HEK293 (cell line): Measurements from ENCODE around the gene GLT8D2.

Source experiments
- CTCF ChIA-PET: fragments of 350-600 bp; formaldehyde crosslinking; extraction: SDS; loops from one replicate; lab custom pipeline; 2021; ENCODE audit warnings: antibody characterized with exemption; lab: Yijun Ruan, JAX
- POLR2A ChIA-PET: fragments of 300-600 bp; formaldehyde crosslinking; extraction: SDS; loops from one replicate; lab custom pipeline; 2020; ENCODE audit warnings: antibody characterized with exemption, inconsistent platforms; lab: Yijun Ruan, JAX
- H3K27ac ChIP-seq: fragments of 200-500 bp; sonication (Bioruptor generic); 2 replicates; pipeline ENCODE4 v1.5.1; 2014; ENCODE audit warnings: low read depth, low read length, control low read depth, inconsistent platforms; ENCODE audit errors: extremely low read depth
- H3K36me3 ChIP-seq, 2 experiments: fragments of 200-500 bp in 1 of 2; sonication (Bioruptor generic) in 1 of 2; 1 replicate in 1 of 2; 2 replicates in 1 of 2; pipeline ENCODE4 v1.5.1; 2014 to 2017; ENCODE audit warnings: inconsistent platforms in 2 of 2, low read length in 2 of 2; ENCODE audit not compliant: control insufficient read depth in 2 of 2, insufficient read depth in 1 of 2
- H3K4me1 ChIP-seq: fragments of 200-500 bp; sonication (Bioruptor generic); 2 replicates; pipeline ENCODE4 v1.5.1; 2014; ENCODE audit warnings: mild to moderate bottlenecking, low read length, inconsistent platforms; ENCODE audit not compliant: control insufficient read depth, insufficient read depth
- H3K4me3 ChIP-seq: 2 replicates; pipeline ENCODE4 v1.5.1; 2011; ENCODE audit warnings: low read depth, mild to moderate bottlenecking, control low read depth, low read length, moderate library complexity
- H3K9me3 ChIP-seq: fragments of 200-500 bp; sonication (Bioruptor generic); 2 replicates; pipeline ENCODE4 v1.5.1; 2014; ENCODE audit warnings: low read depth, low read length, inconsistent platforms; ENCODE audit not compliant: control insufficient read depth, insufficient read depth
- GLI4 ChIP-seq: fragments of 450-650 bp; formaldehyde crosslinking; IDR thresholded peaks from 2 replicates; pipeline ENCODE4 v1.5.1; 2016; ENCODE audit warnings: missing biosample characterization, missing genetic modification characterization
- KLF7 ChIP-seq: fragments of 450-650 bp; formaldehyde crosslinking; IDR thresholded peaks from 2 replicates; pipeline ENCODE4 v1.5.1; 2016; ENCODE audit warnings: missing biosample characterization, missing genetic modification characterization, borderline replicate concordance
- SP2 ChIP-seq: fragments of 450-650 bp; formaldehyde crosslinking; IDR thresholded peaks from 2 replicates; pipeline ENCODE4 v1.5.1; 2016; ENCODE audit warnings: missing biosample characterization, missing genetic modification characterization
- SP3 ChIP-seq: fragments of 450-650 bp; formaldehyde crosslinking; IDR thresholded peaks from 2 replicates; pipeline ENCODE4 v1.5.1; 2016; ENCODE audit warnings: missing biosample characterization, missing genetic modification characterization
- ZBTB7A ChIP-seq: fragments of 450-650 bp; formaldehyde crosslinking; IDR thresholded peaks from 2 replicates; pipeline ENCODE4 v1.5.1; 2016; ENCODE audit warnings: low read depth, missing biosample characterization, missing genetic modification characterization
- ZNF138 ChIP-seq: fragments of 450-650 bp; formaldehyde crosslinking; IDR thresholded peaks from 2 replicates; pipeline ENCODE4 v1.5.1; 2016; ENCODE audit warnings: missing biosample characterization, missing genetic modification characterization, borderline replicate concordance
- ZNF169 ChIP-seq: fragments of 450-650 bp; formaldehyde crosslinking; IDR thresholded peaks from 2 replicates; pipeline ENCODE4 v1.5.1; 2016; ENCODE audit warnings: missing biosample characterization, missing genetic modification characterization
- ZNF19 ChIP-seq: fragments of 450-650 bp; formaldehyde crosslinking; IDR thresholded peaks from 2 replicates; pipeline ENCODE4; 2016; ENCODE audit warnings: missing biosample characterization, missing genetic modification characterization, low read depth
- ZNF221 ChIP-seq: fragments of 450-650 bp; formaldehyde crosslinking; IDR thresholded peaks from 2 replicates; pipeline ENCODE4 v1.5.1; 2017; ENCODE audit warnings: missing biosample characterization, missing genetic modification characterization, borderline replicate concordance
- ZNF341 ChIP-seq: fragments of 450-650 bp; formaldehyde crosslinking; IDR thresholded peaks from 2 replicates; pipeline ENCODE4; 2016; ENCODE audit warnings: low read depth, missing biosample characterization, missing genetic modification characterization
- ZNF514 ChIP-seq: fragments of 450-650 bp; formaldehyde crosslinking; IDR thresholded peaks from 2 replicates; pipeline ENCODE4 v1.5.1; 2016; ENCODE audit warnings: missing biosample characterization, missing genetic modification characterization
- ZNF610 ChIP-seq: fragments of 450-650 bp; formaldehyde crosslinking; IDR thresholded peaks from 2 replicates; pipeline ENCODE4 v1.5.1; 2016; ENCODE audit warnings: missing biosample characterization, missing genetic modification characterization, borderline replicate concordance
- ZNF768 ChIP-seq: fragments of 450-650 bp; formaldehyde crosslinking; IDR thresholded peaks from 2 replicates; pipeline ENCODE4 v1.5.1; 2018; ENCODE audit warnings: missing biosample characterization, mild to moderate bottlenecking, missing genetic modification characterization
- TF ChIP-seq, protein P1 (sequence below): fragments of 450-650 bp; formaldehyde crosslinking; IDR thresholded peaks from 2 replicates; pipeline ENCODE4 v1.5.1; 2016; ENCODE audit warnings: missing biosample characterization, missing genetic modification characterization, borderline replicate concordance
- TF ChIP-seq, protein P2 (sequence below): sonication (generic); formaldehyde crosslinking; IDR thresholded peaks from 2 replicates; pipeline ENCODE4 v1.8.1; 2022; ENCODE audit warnings: mild to moderate bottlenecking, moderate library complexity, missing genetic modification reagents
- TF ChIP-seq, protein P3 (sequence below): fragments of 450-650 bp; formaldehyde crosslinking; IDR thresholded peaks from 2 replicates; pipeline ENCODE4 v1.5.1; 2016; ENCODE audit warnings: missing biosample characterization, missing genetic modification characterization
- TF ChIP-seq, protein P4 (sequence below): fragments of 450-650 bp; formaldehyde crosslinking; conservative IDR thresholded peaks from 2 replicates; pipeline ENCODE4 v1.5.1; 2016; ENCODE audit warnings: low read depth, missing biosample characterization, missing genetic modification characterization
- TF ChIP-seq, protein P5 (sequence below): fragments of 450-650 bp; formaldehyde crosslinking; IDR thresholded peaks from 2 replicates; pipeline ENCODE4 v1.5.1; 2016; ENCODE audit warnings: missing biosample characterization, missing genetic modification characterization

Gene GLT8D2

DNA sequence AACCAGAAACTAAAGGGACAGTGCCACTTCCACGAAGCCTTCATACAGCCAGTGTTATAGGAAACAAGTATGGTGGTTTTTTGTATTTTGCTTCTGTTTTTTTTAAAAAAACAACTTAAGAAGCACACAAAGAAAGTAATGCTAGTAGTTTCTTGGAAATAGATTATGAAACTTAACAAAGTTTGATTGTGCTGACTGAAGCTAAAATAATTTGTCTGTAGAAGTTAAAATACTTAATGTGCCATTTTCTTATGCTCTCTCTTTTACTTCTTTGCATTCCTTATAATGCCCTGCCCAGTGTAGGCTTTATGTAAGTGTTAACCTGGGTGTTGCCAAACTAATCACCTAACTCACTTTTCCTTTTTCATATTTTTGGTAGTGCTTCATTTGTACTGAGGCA, 30.8 kb upstream of the GLT8D2 start:
- CTCF ChIA-PET, result no interaction called here
- POLR2A ChIA-PET, result no interaction called here
- H3K36me3 ChIP-seq, result peaks cover 29 to 43% of the 10 kb centered on the region in 2 experiments

DNA sequence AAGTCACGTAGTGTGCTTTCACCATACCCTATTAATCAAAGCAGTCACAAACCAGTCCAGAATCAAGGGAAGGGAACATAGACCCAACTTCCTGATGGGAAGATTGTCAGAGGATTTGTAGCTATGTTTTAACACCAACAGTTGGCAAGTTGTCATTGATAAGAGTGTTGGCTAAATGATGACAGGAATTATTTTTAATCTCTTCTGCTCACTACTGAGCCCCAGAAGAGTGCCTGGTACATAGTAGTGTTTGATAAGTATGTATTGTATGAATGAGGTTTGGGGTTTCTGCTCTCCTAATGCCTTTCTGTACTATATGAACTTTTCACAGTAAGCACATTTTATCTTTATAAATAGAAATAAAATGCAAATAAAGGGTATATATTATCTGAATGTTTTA, 29.0 kb upstream of the GLT8D2 start:
- TF ChIP-seq ZNF610 (tag by site-specific recombination), result no peak
- TF ChIP-seq, protein P1, sequence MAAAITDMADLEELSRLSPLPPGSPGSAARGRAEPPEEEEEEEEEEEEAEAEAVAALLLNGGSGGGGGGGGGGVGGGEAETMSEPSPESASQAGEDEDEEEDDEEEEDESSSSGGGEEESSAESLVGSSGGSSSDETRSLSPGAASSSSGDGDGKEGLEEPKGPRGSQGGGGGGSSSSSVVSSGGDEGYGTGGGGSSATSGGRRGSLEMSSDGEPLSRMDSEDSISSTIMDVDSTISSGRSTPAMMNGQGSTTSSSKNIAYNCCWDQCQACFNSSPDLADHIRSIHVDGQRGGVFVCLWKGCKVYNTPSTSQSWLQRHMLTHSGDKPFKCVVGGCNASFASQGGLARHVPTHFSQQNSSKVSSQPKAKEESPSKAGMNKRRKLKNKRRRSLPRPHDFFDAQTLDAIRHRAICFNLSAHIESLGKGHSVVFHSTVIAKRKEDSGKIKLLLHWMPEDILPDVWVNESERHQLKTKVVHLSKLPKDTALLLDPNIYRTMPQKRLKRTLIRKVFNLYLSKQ (tag by site-specific recombination), result no peak
- TF ChIP-seq, protein P2, sequence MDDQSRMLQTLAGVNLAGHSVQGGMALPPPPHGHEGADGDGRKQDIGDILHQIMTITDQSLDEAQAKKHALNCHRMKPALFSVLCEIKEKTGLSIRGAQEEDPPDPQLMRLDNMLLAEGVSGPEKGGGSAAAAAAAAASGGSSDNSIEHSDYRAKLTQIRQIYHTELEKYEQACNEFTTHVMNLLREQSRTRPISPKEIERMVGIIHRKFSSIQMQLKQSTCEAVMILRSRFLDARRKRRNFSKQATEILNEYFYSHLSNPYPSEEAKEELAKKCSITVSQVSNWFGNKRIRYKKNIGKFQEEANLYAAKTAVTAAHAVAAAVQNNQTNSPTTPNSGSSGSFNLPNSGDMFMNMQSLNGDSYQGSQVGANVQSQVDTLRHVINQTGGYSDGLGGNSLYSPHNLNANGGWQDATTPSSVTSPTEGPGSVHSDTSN (CRISPR knock-in tag), result no peak
- no peak for TF ChIP-seq ZNF169 (tag by site-specific recombination)
- no peak for TF ChIP-seq ZNF221 (tag by site-specific recombination)
- TF ChIP-seq, protein P3, sequence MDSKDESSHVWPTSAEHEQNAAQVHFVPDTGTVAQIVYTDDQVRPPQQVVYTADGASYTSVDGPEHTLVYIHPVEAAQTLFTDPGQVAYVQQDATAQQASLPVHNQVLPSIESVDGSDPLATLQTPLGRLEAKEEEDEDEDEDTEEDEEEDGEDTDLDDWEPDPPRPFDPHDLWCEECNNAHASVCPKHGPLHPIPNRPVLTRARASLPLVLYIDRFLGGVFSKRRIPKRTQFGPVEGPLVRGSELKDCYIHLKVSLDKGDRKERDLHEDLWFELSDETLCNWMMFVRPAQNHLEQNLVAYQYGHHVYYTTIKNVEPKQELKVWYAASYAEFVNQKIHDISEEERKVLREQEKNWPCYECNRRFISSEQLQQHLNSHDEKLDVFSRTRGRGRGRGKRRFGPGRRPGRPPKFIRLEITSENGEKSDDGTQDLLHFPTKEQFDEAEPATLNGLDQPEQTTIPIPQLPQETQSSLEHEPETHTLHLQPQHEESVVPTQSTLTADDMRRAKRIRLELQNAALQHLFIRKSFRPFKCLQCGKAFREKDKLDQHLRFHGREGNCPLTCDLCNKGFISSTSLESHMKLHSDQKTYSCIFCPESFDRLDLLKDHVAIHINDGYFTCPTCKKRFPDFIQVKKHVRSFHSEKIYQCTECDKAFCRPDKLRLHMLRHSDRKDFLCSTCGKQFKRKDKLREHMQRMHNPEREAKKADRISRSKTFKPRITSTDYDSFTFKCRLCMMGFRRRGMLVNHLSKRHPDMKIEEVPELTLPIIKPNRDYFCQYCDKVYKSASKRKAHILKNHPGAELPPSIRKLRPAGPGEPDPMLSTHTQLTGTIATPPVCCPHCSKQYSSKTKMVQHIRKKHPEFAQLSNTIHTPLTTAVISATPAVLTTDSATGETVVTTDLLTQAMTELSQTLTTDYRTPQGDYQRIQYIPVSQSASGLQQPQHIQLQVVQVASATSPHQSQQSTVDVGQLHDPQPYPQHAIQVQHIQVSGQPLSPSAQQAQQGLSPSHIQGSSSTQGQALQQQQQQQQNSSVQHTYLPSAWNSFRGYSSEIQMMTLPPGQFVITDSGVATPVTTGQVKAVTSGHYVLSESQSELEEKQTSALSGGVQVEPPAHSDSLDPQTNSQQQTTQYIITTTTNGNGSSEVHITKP (tag by site-specific recombination), result no peak
- no peak for TF ChIP-seq ZNF341
- no peak for TF ChIP-seq ZBTB7A (tag by site-specific recombination)
- TF ChIP-seq, protein P4, sequence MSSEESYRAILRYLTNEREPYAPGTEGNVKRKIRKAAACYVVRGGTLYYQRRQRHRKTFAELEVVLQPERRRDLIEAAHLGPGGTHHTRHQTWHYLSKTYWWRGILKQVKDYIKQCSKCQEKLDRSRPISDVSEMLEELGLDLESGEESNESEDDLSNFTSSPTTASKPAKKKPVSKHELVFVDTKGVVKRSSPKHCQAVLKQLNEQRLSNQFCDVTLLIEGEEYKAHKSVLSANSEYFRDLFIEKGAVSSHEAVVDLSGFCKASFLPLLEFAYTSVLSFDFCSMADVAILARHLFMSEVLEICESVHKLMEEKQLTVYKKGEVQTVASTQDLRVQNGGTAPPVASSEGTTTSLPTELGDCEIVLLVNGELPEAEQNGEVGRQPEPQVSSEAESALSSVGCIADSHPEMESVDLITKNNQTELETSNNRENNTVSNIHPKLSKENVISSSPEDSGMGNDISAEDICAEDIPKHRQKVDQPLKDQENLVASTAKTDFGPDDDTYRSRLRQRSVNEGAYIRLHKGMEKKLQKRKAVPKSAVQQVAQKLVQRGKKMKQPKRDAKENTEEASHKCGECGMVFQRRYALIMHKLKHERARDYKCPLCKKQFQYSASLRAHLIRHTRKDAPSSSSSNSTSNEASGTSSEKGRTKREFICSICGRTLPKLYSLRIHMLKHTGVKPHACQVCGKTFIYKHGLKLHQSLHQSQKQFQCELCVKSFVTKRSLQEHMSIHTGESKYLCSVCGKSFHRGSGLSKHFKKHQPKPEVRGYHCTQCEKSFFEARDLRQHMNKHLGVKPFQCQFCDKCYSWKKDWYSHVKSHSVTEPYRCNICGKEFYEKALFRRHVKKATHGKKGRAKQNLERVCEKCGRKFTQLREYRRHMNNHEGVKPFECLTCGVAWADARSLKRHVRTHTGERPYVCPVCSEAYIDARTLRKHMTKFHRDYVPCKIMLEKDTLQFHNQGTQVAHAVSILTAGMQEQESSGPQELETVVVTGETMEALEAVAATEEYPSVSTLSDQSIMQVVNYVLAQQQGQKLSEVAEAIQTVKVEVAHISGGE (tag by site-specific recombination), result no peak
- no peak for TF ChIP-seq ZNF514 (tag by site-specific recombination)
- TF ChIP-seq ZNF768 (tag by site-specific recombination), result no peak
- TF ChIP-seq GLI4 (tag by site-specific recombination), result no peak
- TF ChIP-seq, protein P5, sequence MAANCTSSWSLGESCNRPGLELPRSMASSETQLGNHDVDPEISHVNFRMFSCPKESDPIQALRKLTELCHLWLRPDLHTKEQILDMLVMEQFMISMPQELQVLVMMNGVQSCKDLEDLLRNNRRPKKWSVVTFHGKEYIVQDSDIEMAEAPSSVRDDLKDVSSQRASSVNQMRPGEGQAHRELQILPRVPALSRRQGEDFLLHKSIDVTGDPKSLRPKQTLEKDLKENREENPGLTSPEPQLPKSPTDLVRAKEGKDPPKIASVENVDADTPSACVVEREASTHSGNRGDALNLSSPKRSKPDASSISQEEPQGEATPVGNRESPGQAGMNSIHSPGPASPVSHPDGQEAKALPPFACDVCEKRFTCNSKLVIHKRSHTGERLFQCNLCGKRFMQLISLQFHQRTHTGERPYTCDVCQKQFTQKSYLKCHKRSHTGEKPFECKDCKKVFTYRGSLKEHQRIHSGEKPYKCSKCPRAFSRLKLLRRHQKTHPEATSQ, result no peak
- no peak for TF ChIP-seq SP2
- no peak for TF ChIP-seq ZNF138
- TF ChIP-seq ZNF19 (tag by site-specific recombination), result no peak
- Histone ChIP-seq H3K27ac (no peak overlapping the region), H3K4me1 (no peaks in the 10 kb centered on the region), H3K9me3 (no peaks in the 10 kb centered on the region), H3K36me3 (peaks cover 29 to 34% of the 10 kb centered on the region in 2 experiments), H3K4me3 (no peak overlapping the region)
- POLR2A ChIA-PET, result no interaction called here
- CTCF ChIA-PET, result interaction anchor here (0.6 to 1.0 kb wide), 2 partner anchors 13 to 22 kb away, joined by 3 to 4 read pairs; no protein-coding TSS in a partner anchor

More for the DNA sequence above, 30.8 kb upstream of the GLT8D2 start:
- no peaks in the 10 kb centered on the region for H3K4me1 ChIP-seq
- TF ChIP-seq KLF7 (tag by site-specific recombination), result no peak
- TF ChIP-seq SP3 (tag by site-specific recombination), result no peak
- H3K4me3 ChIP-seq, result no peak overlapping the region
- H3K9me3 ChIP-seq, result no peaks in the 10 kb centered on the region
- H3K27ac ChIP-seq, result no peak overlapping the region
